GM23248 (cell line): ENCODE results near the gene PCMT1. TPM values are rescaled to one million over a fixed set of nuclear protein-coding genes. Genes with fewer than 3 reads are reported as not detected.
"Not testable (repeated sequence)": the region's sequence is repeated elsewhere in the genome, so short reads cannot be mapped to it uniquely, and the experiment has no call there.

Experiments
- DNase-seq: peaks from one replicate; pipeline ENCODE4 v3.0.0-alpha.2; 2015
- H2AFZ ChIP-seq: fragments of 200-600 bp; sonication (generic); 2 replicates; pipeline ENCODE4 v1.6.1; 2016; ENCODE audit warnings: antibody characterized with exemption
- H3F3A ChIP-seq: fragments of 200-600 bp; sonication (generic); 2 replicates; pipeline ENCODE4 v1.6.1; 2016; ENCODE audit warnings: mild to moderate bottlenecking, antibody characterized with exemption, mixed run types; ENCODE audit not compliant: insufficient read depth
- H3K27ac ChIP-seq: fragments of 200-600 bp; sonication (generic); 2 replicates; pipeline ENCODE4 v1.5.1; 2016; ENCODE audit warnings: mild to moderate bottlenecking
- H3K27me3 ChIP-seq: fragments of 200-600 bp; sonication (generic); replicated peaks from 2 replicates; pipeline ENCODE4 v1.6.1; 2016; ENCODE audit warnings: mild to moderate bottlenecking; ENCODE audit not compliant: insufficient read depth
- H3K36me3 ChIP-seq: fragments of 200-600 bp; sonication (generic); 2 replicates; pipeline ENCODE4 v1.6.1; 2016; ENCODE audit warnings: low read depth, mild to moderate bottlenecking
- H3K4me1 ChIP-seq: fragments of 200-600 bp; sonication (generic); 2 replicates; pipeline ENCODE4 v1.6.1; 2016; ENCODE audit warnings: mild to moderate bottlenecking; ENCODE audit not compliant: insufficient read depth
- H3K4me2 ChIP-seq: fragments of 200-600 bp; sonication (generic); one replicate; pipeline ENCODE4 v1.6.1; 2016; ENCODE audit warnings: mild to moderate bottlenecking; ENCODE audit not compliant: unreplicated experiment
- H3K4me3 ChIP-seq: fragments of 200-600 bp; sonication (generic); 2 replicates; pipeline ENCODE4 v1.5.1; 2016; ENCODE audit warnings: mild to moderate bottlenecking
- H3K79me2 ChIP-seq: fragments of 200-600 bp; sonication (generic); 2 replicates; pipeline ENCODE4 v1.6.1; 2016; ENCODE audit warnings: mild to moderate bottlenecking; ENCODE audit not compliant: insufficient read depth
- H3K9ac ChIP-seq: fragments of 200-600 bp; sonication (generic); 2 replicates; pipeline ENCODE4 v1.6.1; 2016; ENCODE audit warnings: mild to moderate bottlenecking
- H3K9me2 ChIP-seq: fragments of 200-600 bp; sonication (generic); 2 replicates; pipeline ENCODE4 v1.6.1; 2016; ENCODE audit warnings: mixed run types, mild to moderate bottlenecking, moderate library complexity; ENCODE audit not compliant: insufficient read depth
- H3K9me3 ChIP-seq: fragments of 200-600 bp; sonication (generic); one replicate; pipeline ENCODE4 v1.6.1; 2017; ENCODE audit warnings: low read depth
- H4K20me1 ChIP-seq: fragments of 200-600 bp; sonication (generic); 2 replicates; pipeline ENCODE4 v1.6.0; 2016; ENCODE audit not compliant: insufficient read depth
- EZH2 ChIP-seq: fragments of 200-600 bp; sonication (generic); IDR thresholded peaks from 2 replicates; pipeline ENCODE4 v1.6.1; 2018; ENCODE audit warnings: antibody characterized with exemption, mild to moderate bottlenecking; ENCODE audit not compliant: insufficient read depth, poor library complexity, severe bottlenecking
- EZH2phosphoT487 ChIP-seq: fragments of 200-600 bp; sonication (generic); IDR thresholded peaks from 2 replicates; pipeline ENCODE4 v1.6.1; 2018; ENCODE audit warnings: antibody characterized with exemption, moderate library complexity, mild to moderate bottlenecking, low read depth; ENCODE audit not compliant: insufficient read depth
- WGBS, 2 experiments: methylation state at CpG; one replicate each; pipeline ENCODE4 v1.1.6; 2015 to 2017; ENCODE audit warnings: low lambda C conversion rate in 2 of 2, low coverage in 1 of 2; ENCODE audit errors: missing lambda C conversion rate in 2 of 2; 5-methylcytosine and 5-hydroxymethylcytosine counted together
- in situ Hi-C: fragments of 300-500 bp; cut with MboI; formaldehyde crosslinking; loops from 2 replicates; pipeline ENCODE4 v1.15.0; 2020
- polyA plus RNA-seq: library from polyadenylated mRNA; unstranded; fragments of >200 nt; fragmentation: Nextera tagmentation; extraction: Ambion mirVana; gene quantifications from 2 replicates; pipeline ENCODE4 v1.2.1, GENCODE V29; 2016
- total RNA-seq: library from RNA; depleted of rRNA; stranded (reverse); fragments of >200 nt; shearing (Covaris generic); gene quantifications from 2 replicates; pipeline ENCODE4 v1.2.3, GENCODE V29; 2014

Gene PCMT1
- total and polyA plus RNA-seq, 2 experiments from 2014 or later: 165 to 184 TPM

GRCh38 chr6:149746147-149746946 lies 3.2 kb upstream of the PCMT1 start, which contains the start of gene NUP43:
Gene NUP43 (minus strand): TSS chr6:149746529. CDS start chr6:149746495, 34 bp downstream.
- 4% methylated on average over 38 to 41 of the region's 41 CpGs for WGBS, 2 experiments
- peak within 1 kb of the TSS; percentile 97 for H3K4me3 ChIP-seq
- in situ Hi-C loops: no loop called here
- no peaks in the 10 kb centered on the region for H3K9me2 ChIP-seq
- peak within 1 kb of the TSS; percentile 90 for H3K4me2 ChIP-seq
- H3K27ac ChIP-seq: peak within 1 kb of the TSS; percentile 46
- H3K9ac ChIP-seq: peak within 1 kb of the TSS; percentile 90
- peak; percentile 95 for DNase-seq
- H3K36me3 ChIP-seq: 0 out of 2 replicates have a peak, but pooled peaks cover 10% of the 10 kb centered on the region
- TF ChIP-seq EZH2 (no peak), EZH2phosphoT487 (no peak)
- no peaks in the 10 kb centered on the region for H3K9me3 ChIP-seq
- peaks cover 13% of the 10 kb centered on the region; the same call in 1 of the 2 replicates for H3F3A ChIP-seq
- H2AFZ ChIP-seq: peak within 1 kb of the TSS; percentile 96
- peaks cover 53% of the 10 kb centered on the region for H3K79me2 ChIP-seq
- no peaks in the 10 kb centered on the region for H3K27me3 ChIP-seq
- no peaks in the 10 kb centered on the region for H4K20me1 ChIP-seq
- peaks cover 20% of the 10 kb centered on the region; the same call in 1 of the 2 replicates for H3K4me1 ChIP-seq

DNA sequence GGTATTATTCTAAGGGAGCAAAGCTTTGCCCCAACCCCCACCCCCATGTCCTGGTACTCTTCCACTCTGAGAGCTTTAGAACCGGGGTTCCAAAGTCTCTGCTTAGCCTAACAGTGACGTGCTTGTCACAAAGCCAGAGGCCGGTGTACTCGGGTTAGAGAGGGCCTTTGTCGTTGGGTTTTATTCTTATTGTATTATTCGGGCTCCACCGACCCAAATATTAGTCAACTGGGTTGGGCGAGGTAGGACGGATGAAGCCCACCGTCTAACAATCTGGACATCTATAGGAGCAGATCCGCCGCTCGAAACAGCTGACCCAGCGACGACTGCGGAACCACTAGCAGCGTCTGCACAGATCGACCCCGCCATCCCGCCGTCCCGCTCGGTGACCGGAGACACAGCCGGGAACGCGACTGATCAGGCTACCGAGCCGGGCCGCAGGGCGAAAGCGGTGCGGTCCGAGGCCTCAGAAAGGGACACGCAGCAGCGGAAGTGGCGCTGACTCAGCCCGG lies 403 bp upstream of the PCMT1 start:
- Histone ChIP-seq H3K79me2 (peaks cover 70% of the 10 kb centered on the region), H3K4me2 (peak overlapping the region; percentile 86), H2AFZ (peak overlapping the region; percentile 82), H3K4me1 (peaks cover 41% of the 10 kb centered on the region), H3K27ac (peak overlapping the region; percentile 85), H3K4me3 (peak overlapping the region; percentile 85), H3F3A (peaks cover 13% of the 10 kb centered on the region; the same call in 1 of the 2 replicates), H3K9ac (peak overlapping the region; percentile 95)
- H4K20me1 ChIP-seq, H3K27me3 ChIP-seq, H3K36me3 ChIP-seq, in situ Hi-C loops, DNase-seq, H3K9me3 ChIP-seq, H3K9me2 ChIP-seq: not testable (repeated sequence)
- 2% methylated on average over 25 to 28 of the region's 38 CpGs for WGBS, 2 experiments

- H2AFZ ChIP-seq: peak overlapping the region; percentile 82
- peaks cover 70% of the 10 kb centered on the region for H3K79me2 ChIP-seq
- in situ Hi-C loops: no loop called here
- peaks cover 13% of the 10 kb centered on the region; the same call in 1 of the 2 replicates for H3F3A ChIP-seq
- TF ChIP-seq EZH2phosphoT487 (no peak), EZH2 (no peak)
- H3K9me2 ChIP-seq: no peaks in the 10 kb centered on the region
- H3K4me2 ChIP-seq: peak overlapping the region; percentile 86
- H3K36me3 ChIP-seq: no peaks in the 10 kb centered on the region
- H3K9me3 ChIP-seq: no peaks in the 10 kb centered on the region
- H3K27ac ChIP-seq: peak overlapping the region; percentile 85
- peak; percentile 83 for DNase-seq
- 1% methylated on average over 23 to 25 of the region's 25 CpGs for WGBS, 2 experiments
- H4K20me1 ChIP-seq: no peaks in the 10 kb centered on the region
- peak overlapping the region; percentile 85 for H3K4me3 ChIP-seq
- peak overlapping the region; percentile 95 for H3K9ac ChIP-seq
- H3K27me3 ChIP-seq: no peaks in the 10 kb centered on the region
- peaks cover 38% of the 10 kb centered on the region for H3K4me1 ChIP-seq
These were observed 632 bp downstream of the PCMT1 start for GRCh38 chr6:149750136-149750609.

- in situ Hi-C loops: no loop called here
- no peak overlapping the region for H2AFZ ChIP-seq
- peak overlapping the region; percentile 85 for H3K4me3 ChIP-seq
- H3F3A ChIP-seq: peaks cover 13% of the 10 kb centered on the region; the same call in 1 of the 2 replicates
- no peaks in the 10 kb centered on the region for H4K20me1 ChIP-seq
- H3K79me2 ChIP-seq: peaks cover 70% of the 10 kb centered on the region
- no peaks in the 10 kb centered on the region for H3K36me3 ChIP-seq
- peak overlapping the region; percentile 86 for H3K4me2 ChIP-seq
- H3K9ac ChIP-seq: peak overlapping the region; percentile 95
- H3K27me3 ChIP-seq: no peaks in the 10 kb centered on the region
- no peaks in the 10 kb centered on the region for H3K9me3 ChIP-seq
- H3K9me2 ChIP-seq: no peaks in the 10 kb centered on the region
- 91 to 96% methylated on average over 8 of the region's 8 CpGs for WGBS, 2 experiments
- H3K27ac ChIP-seq: no peak overlapping the region
- DNase-seq: no peak
- TF ChIP-seq EZH2phosphoT487: no peak
- no peak for TF ChIP-seq EZH2
- peaks cover 32% of the 10 kb centered on the region for H3K4me1 ChIP-seq
These were observed 1.7 kb downstream of the PCMT1 start for GRCh38 chr6:149751239-149751638.

GRCh38 chr6:149751920-149752319 lies 2.4 kb downstream of the PCMT1 start:
- H3F3A ChIP-seq, H3K27ac ChIP-seq, H4K20me1 ChIP-seq, H3K4me2 ChIP-seq, DNase-seq, H3K9me2 ChIP-seq, H3K27me3 ChIP-seq, H2AFZ ChIP-seq, H3K9ac ChIP-seq, H3K36me3 ChIP-seq, H3K9me3 ChIP-seq, in situ Hi-C loops: not testable (repeated sequence)
- Histone ChIP-seq H3K79me2 (peaks cover 73% of the 10 kb centered on the region), H3K4me1 (peaks cover 28% of the 10 kb centered on the region), H3K4me3 (0 out of 2 replicates have a peak overlapping the region, but pooled peaks have one; percentile 85)
- WGBS, 2 experiments: 96 to 98% methylated on average over 5 of the region's 5 CpGs
